SU-DHL-6 (cell line): ENCODE results near the gene TRIB2.

Experiments used
- H2AFZ ChIP-seq: fragments of 200-600 bp; sonication (generic); 2 replicates; pipeline ENCODE4 v1.6.1; 2014; ENCODE audit warnings: low read depth, mild to moderate bottlenecking, moderate library complexity, mixed read lengths, antibody characterized with exemption, low read length; ENCODE audit not compliant: severe bottlenecking
- H3F3A ChIP-seq: fragments of 200-600 bp; shearing (Covaris generic); 2 replicates; pipeline ENCODE4 v1.6.0; 2016; ENCODE audit warnings: antibody characterized with exemption, mild to moderate bottlenecking; ENCODE audit not compliant: insufficient read depth
- H3K27ac ChIP-seq: fragments of 200-600 bp; sonication (generic); 2 replicates; pipeline ENCODE4 v1.5.1; 2016; ENCODE audit warnings: low read depth, mild to moderate bottlenecking, low read length, moderate library complexity, mixed read lengths
- H3K27me3 ChIP-seq: fragments of 200-600 bp; sonication (generic), shearing (Covaris generic); 2 replicates; pipeline ENCODE4 v1.6.0; 2014; ENCODE audit warnings: mild to moderate bottlenecking, low read length
- H3K36me3 ChIP-seq: fragments of 200-600 bp; sonication (generic); 2 replicates; pipeline ENCODE4 v1.6.1; 2014; ENCODE audit warnings: mild to moderate bottlenecking, low read length, mixed read lengths
- H3K4me2 ChIP-seq: fragments of 300-600, 200-600 bp; shearing (Covaris generic), sonication (generic); 2 replicates; pipeline ENCODE4 v1.6.0; 2014; ENCODE audit warnings: low read length, low read depth, mild to moderate bottlenecking; ENCODE audit not compliant: poor library complexity, severe bottlenecking
- H3K4me3 ChIP-seq: fragments of 200-600 bp; sonication (generic); 2 replicates; pipeline ENCODE4 v1.5.1; 2014; ENCODE audit warnings: antibody characterized with exemption, low read length, mild to moderate bottlenecking, mixed read lengths; ENCODE audit not compliant: insufficient read depth, poor library complexity, severe bottlenecking
- H3K79me2 ChIP-seq: fragments of 200-600 bp; sonication (generic); 2 replicates; pipeline ENCODE4 v1.6.1; 2014; ENCODE audit warnings: mild to moderate bottlenecking, low read length, moderate library complexity; ENCODE audit not compliant: insufficient read depth
- H3K9ac ChIP-seq: fragments of 200-600 bp; sonication (generic); 2 replicates; pipeline ENCODE4 v1.7.0; 2014; ENCODE audit warnings: mild to moderate bottlenecking, low read length
- H3K9me2 ChIP-seq: fragments of 200-600 bp; sonication (generic); replicated peaks from 2 replicates; pipeline ENCODE4 v1.6.1; 2014; ENCODE audit warnings: low read length; ENCODE audit not compliant: insufficient read depth
- H3K9me3 ChIP-seq: fragments of 200-600 bp; sonication (generic); 2 replicates; pipeline ENCODE4 v1.6.1; 2014; ENCODE audit warnings: low read length, mixed read lengths; ENCODE audit not compliant: insufficient read depth
- H4K20me1 ChIP-seq: fragments of 200-600 bp; sonication (generic); 2 replicates; pipeline ENCODE4 v1.6.1; 2014; ENCODE audit warnings: low read depth, mild to moderate bottlenecking, antibody characterized with exemption, low read length, moderate library complexity, mixed read lengths
- CTCF ChIP-seq: fragments of 200-600 bp; sonication (generic); IDR thresholded peaks from one replicate; pipeline ENCODE4 v1.5.1; 2017; ENCODE audit warnings: antibody characterized with exemption, mild to moderate bottlenecking, low read length, moderate library complexity; ENCODE audit not compliant: insufficient read depth, poor library complexity, severe bottlenecking
- EZH2phosphoT487 ChIP-seq: fragments of 200-600 bp; sonication (generic), shearing (Covaris generic); conservative IDR thresholded peaks from 2 replicates; pipeline ENCODE4 v1.6.1; 2018; ENCODE audit warnings: mild to moderate bottlenecking, antibody characterized with exemption, low read length, moderate library complexity, mixed read lengths

TRIB2 gene

GRCh38 chr2:12705742-12706141 is 11.0 kb upstream of the TRIB2 start:
- H3K27me3 ChIP-seq, result no peaks in the 10 kb centered on the region
- no peak overlapping the region for H3K4me2 ChIP-seq
- no peak overlapping the region for H3K4me3 ChIP-seq
- no peak overlapping the region for H3K27ac ChIP-seq
- H3K9ac ChIP-seq, result no peak overlapping the region
- no peaks in the 10 kb centered on the region for H3K9me2 ChIP-seq
- H3K9me3 ChIP-seq, result no peaks in the 10 kb centered on the region
- no peaks in the 10 kb centered on the region for H3K36me3 ChIP-seq
- no peak for TF ChIP-seq CTCF
- no peak for TF ChIP-seq EZH2phosphoT487
- H3F3A ChIP-seq, result no peaks in the 10 kb centered on the region
- no peak overlapping the region for H2AFZ ChIP-seq
- no peaks in the 10 kb centered on the region for H4K20me1 ChIP-seq
- H3K79me2 ChIP-seq, result no peaks in the 10 kb centered on the region

- Histone ChIP-seq H3K36me3 (no peaks in the 10 kb centered on the region), H3K27me3 (no peaks in the 10 kb centered on the region), H3K4me3 (no peak overlapping the region), H3K4me2 (peak overlapping the region; percentile 20), H3K9ac (no peak overlapping the region), H3K9me3 (no peaks in the 10 kb centered on the region), H4K20me1 (no peaks in the 10 kb centered on the region), H3F3A (no peaks in the 10 kb centered on the region), H2AFZ (no peak overlapping the region), H3K79me2 (no peaks in the 10 kb centered on the region), H3K9me2 (no peaks in the 10 kb centered on the region), H3K27ac (peak overlapping the region; percentile 10; the same call in 1 of the 2 replicates)
- TF ChIP-seq CTCF (no peak), EZH2phosphoT487 (no peak)
These were observed 8.1 kb upstream of the TRIB2 start for GRCh38 chr2:12708508-12709206.

- TF ChIP-seq EZH2phosphoT487, result no peak
- no peak for TF ChIP-seq CTCF
- Histone ChIP-seq H3K4me3 (no peak overlapping the region), H3K9ac (no peak overlapping the region), H3K36me3 (no peaks in the 10 kb centered on the region), H2AFZ (no peak overlapping the region), H3K79me2 (no peaks in the 10 kb centered on the region), H3K4me2 (peak overlapping the region; percentile 20), H3K27ac (peak overlapping the region; percentile 10; the same call in 1 of the 2 replicates), H3K9me3 (no peaks in the 10 kb centered on the region), H3K27me3 (no peaks in the 10 kb centered on the region), H3K9me2 (no peaks in the 10 kb centered on the region), H3F3A (no peaks in the 10 kb centered on the region), H4K20me1 (no peaks in the 10 kb centered on the region)
These were observed 7.6 kb upstream of the TRIB2 start for GRCh38 chr2:12709207-12709522.
